Effector memory CD8-positive, alpha-beta T cell (primary cell): ENCODE results near the gene ATXN7.
A peak's percentile ranks its signal among the peaks of the same experiment; 100 is the strongest.

ENCODE experiments used
- ATAC-seq: fragments of 150-1000 bp; cut with Tn5 transposase; replicated peaks from 2 replicates; pipeline ENCODE4 v1.10.0; 2021; ENCODE audit warnings: mild to moderate bottlenecking, moderate library complexity
- DNase-seq, 3 experiments: peaks; one replicate each; pipeline ENCODE4 v3.0.0; 2021
- H3K27ac Mint-ChIP-seq, 2 donors: one replicate each; pipeline ENCODE4 v1.8.0; 2022; ENCODE audit warnings: mild to moderate bottlenecking in 2 of 2, mixed read lengths in 2 of 2, moderate library complexity in 2 of 2
- H3K27me3 Mint-ChIP-seq, 2 donors: one replicate each; pipeline ENCODE4 v1.8.0; 2022; ENCODE audit warnings: mixed read lengths in 2 of 2
- H3K36me3 Mint-ChIP-seq: one replicate; pipeline ENCODE4 v1.8.0; 2022; ENCODE audit warnings: mild to moderate bottlenecking, moderate library complexity, mixed read lengths; ENCODE audit not compliant: insufficient read depth
- H3K4me1 Mint-ChIP-seq, 2 donors: one replicate each; pipeline ENCODE4 v1.8.0; 2022; ENCODE audit warnings: low read depth in 2 of 2, mixed read lengths in 2 of 2
- H3K4me3 Mint-ChIP-seq, 2 donors: one replicate each; pipeline ENCODE4 v1.8.0; 2022; ENCODE audit warnings: mild to moderate bottlenecking in 2 of 2, mixed read lengths in 2 of 2, moderate library complexity in 2 of 2
- H3K9me3 Mint-ChIP-seq, 2 donors: one replicate each; pipeline ENCODE4 v1.8.0; 2022; ENCODE audit warnings: mixed read lengths in 2 of 2

Gene ATXN7

DNA sequence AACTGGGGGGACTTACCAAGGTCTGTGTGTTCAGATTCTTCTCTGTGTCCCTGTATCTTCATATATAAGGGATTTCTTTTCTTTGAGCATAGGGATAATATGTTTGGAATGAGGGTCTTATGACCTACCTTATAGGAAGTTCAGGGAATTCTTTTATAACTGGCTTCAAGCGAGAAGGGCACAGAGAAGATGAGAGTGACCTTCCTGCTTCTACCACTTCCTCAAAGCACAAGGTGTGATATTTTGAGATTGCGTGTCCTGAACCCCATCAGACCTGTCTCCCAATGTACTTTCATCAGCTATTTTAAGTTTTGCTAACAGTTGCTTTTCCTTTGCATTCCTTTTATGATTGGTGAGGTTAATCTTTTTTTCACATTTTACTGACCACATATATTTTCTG is 162.7 kb downstream of the ATXN7 start:
- no peak overlapping the region for H3K4me3 Mint-ChIP-seq
- ATAC-seq = no peak

DNA sequence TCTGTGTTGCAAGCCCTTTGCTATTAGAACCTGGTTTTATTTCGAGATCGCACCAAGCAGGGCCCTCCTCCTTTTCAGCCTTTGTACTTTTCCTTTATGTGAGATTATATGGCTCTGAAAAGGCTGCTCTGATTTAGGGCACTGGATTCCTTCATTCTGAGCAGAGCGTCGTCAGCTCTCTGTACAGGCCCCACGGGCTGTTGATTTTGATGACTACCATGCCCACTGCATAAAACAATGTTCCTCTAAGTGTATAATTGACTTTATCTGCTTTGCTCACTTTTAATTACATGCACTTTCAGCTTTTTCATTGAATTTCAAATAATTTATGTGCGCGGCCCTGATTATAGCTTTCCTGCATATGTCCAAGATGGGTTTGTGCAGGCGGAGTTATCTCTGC is 164.0 kb downstream of the ATXN7 start:
- peaks cover 8% of the 10 kb centered on the region for H3K36me3 Mint-ChIP-seq
- no peaks in the 10 kb centered on the region for H3K9me3 Mint-ChIP-seq
- DNase-seq (no peak), ATAC-seq (no peak)
- H3K27me3 Mint-ChIP-seq = peaks cover 27 to 33% of the 10 kb centered on the region in 2 donors
- H3K4me1 Mint-ChIP-seq = peaks cover 11 to 13% of the 10 kb centered on the region in 2 donors
- no peak overlapping the region for H3K27ac Mint-ChIP-seq
- no peak overlapping the region for H3K4me3 Mint-ChIP-seq

More for the DNA sequence above, 162.7 kb downstream of the ATXN7 start:
- Mint-ChIP-seq H3K9me3 (no peaks in the 10 kb centered on the region), H3K4me1 (peaks cover 22 to 25% of the 10 kb centered on the region in 2 donors), H3K27ac (no peak overlapping the region), H3K27me3 (peaks cover 27 to 33% of the 10 kb centered on the region in 2 donors), H3K36me3 (peaks cover 21% of the 10 kb centered on the region)
- no peak for DNase-seq

DNA sequence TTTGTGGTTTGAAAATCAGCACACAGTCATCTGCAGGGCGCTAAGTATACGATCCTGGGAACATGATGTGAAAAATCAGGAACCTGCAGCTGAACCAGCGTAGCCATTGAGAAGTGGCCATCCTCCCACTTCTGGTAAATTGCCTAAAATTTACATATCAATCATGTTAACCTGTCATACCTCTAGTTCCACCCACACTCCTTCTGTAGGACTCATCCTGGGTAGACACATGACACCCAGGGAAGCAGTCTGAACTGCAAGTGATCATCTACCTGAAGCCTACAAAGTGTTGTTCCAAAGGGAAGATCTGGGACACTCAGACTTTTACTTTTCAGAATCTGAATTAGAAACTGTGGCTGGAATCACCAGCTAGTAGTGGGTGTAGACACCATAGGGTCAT is 165.1 kb downstream of the ATXN7 start:
- Mint-ChIP-seq H3K9me3 (no peaks in the 10 kb centered on the region), H3K4me1 (peaks cover 6 to 8% of the 10 kb centered on the region in 2 donors), H3K36me3 (no peaks in the 10 kb centered on the region), H3K4me3 (no peak overlapping the region), H3K27ac (no peak overlapping the region), H3K27me3 (peaks cover 27 to 33% of the 10 kb centered on the region in 2 donors)
- no peak for DNase-seq
- no peak for ATAC-seq

DNA sequence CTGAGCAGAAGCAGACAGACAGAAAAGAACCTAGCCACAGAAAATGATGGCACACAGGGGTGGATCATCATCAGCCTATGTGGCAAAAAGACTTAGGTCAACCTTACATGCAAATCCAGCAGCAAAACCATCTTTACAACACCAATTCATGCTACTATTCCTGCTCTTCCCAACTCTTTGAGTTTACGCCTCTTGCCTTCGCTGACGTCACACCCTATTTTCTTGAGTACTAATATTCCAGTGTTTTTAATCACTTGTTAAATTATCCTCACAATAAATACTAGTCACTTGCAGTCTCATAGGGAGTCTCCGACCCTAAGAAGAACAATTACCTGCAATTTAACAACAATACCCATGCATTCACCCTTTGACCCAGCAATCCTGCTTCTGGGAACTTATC is 165.6 kb downstream of the ATXN7 start:
- H3K4me3 Mint-ChIP-seq = no peak overlapping the region
- ATAC-seq (no peak), DNase-seq (no peak)
- peaks cover 3 to 5% of the 10 kb centered on the region in 2 donors for H3K4me1 Mint-ChIP-seq
- no peaks in the 10 kb centered on the region for H3K9me3 Mint-ChIP-seq
- H3K27me3 Mint-ChIP-seq = peaks cover 27 to 33% of the 10 kb centered on the region in 2 donors
- no peaks in the 10 kb centered on the region for H3K36me3 Mint-ChIP-seq
- H3K27ac Mint-ChIP-seq = no peak overlapping the region

DNA sequence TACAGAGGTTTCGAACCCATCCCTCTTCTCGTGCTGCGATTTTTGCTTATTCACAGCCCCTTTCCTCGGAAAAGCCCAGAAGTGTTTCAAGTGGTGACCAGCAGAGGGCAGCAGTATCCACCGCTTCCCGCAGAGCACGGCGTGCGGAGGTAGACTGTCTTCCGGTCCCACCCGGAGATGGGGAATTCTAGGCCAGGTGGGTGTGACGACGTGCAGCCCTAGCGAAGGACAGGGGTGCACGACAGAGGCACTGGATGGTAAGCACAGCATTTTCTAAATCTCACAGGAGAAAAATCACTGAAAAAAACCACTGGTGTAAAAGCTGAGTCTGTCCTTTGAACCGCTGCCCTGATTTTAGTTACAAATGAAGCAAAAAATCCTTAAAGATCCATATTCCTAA is 167.1 kb downstream of the ATXN7 start:
- Mint-ChIP-seq H3K9me3 (no peaks in the 10 kb centered on the region), H3K4me3 (peak overlapping the region; percentile 78 to 79), H3K36me3 (no peaks in the 10 kb centered on the region), H3K4me1 (peaks cover 2 to 5% of the 10 kb centered on the region in 2 donors), H3K27me3 (peaks cover 27 to 33% of the 10 kb centered on the region in 2 donors), H3K27ac (peak overlapping the region; percentile 31 to 58)
- ATAC-seq = peak; percentile 99
- DNase-seq = peak; percentile 59 to 66 (median 65)

DNA sequence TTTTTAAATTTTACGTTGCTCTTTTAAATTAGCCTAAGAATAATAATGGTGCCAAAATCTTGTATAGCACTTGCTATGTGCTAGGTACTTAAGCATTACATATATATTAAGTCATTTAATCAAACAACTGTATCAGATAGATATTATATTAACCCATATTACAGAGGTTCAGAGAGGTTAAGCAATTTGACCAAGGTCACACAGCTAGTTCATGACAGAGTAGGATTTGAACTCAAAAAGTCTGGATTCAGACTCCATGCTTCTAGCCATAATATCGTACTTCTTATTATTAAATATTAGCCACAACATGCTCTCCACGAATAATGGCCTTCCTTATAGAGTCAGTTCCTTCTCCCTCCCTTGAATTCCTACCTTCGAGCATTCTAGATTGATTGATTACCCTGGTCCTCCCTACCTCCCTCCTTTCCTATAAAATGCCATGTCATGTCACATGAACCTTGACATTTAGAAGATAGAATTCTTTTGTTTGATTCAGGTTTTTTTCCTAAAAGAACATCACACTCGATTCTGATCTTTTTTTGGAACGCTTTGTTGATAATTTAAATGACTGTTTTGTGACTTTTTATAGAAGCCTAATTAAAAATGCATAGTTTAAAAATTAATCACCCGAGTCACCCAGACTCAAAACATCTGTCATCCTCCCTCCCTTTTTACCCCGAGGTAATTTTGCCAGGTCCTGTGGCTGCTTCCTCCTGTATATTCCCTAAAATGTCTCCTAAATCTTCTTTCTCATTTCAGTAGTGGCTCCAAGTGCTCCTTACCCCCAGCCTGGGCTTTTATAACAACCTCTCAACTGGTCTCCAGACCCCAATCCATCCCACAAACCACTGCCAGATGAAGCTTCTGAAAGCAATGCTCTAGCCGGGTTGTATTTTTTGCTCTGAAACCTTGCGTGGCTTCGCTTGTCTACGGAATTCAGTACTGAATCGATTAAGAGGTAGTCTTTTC is 168.2 kb downstream of the ATXN7 start:
- H3K9me3 Mint-ChIP-seq = no peaks in the 10 kb centered on the region
- no peak overlapping the region for H3K27ac Mint-ChIP-seq
- no peak for DNase-seq
- H3K4me3 Mint-ChIP-seq = peak overlapping the region in 1 of 2 donors; percentile 3
- H3K4me1 Mint-ChIP-seq = peaks cover 2 to 5% of the 10 kb centered on the region in 2 donors
- no peaks in the 10 kb centered on the region for H3K36me3 Mint-ChIP-seq
- ATAC-seq = no peak
- H3K27me3 Mint-ChIP-seq = peaks cover 27 to 32% of the 10 kb centered on the region in 2 donors

DNA sequence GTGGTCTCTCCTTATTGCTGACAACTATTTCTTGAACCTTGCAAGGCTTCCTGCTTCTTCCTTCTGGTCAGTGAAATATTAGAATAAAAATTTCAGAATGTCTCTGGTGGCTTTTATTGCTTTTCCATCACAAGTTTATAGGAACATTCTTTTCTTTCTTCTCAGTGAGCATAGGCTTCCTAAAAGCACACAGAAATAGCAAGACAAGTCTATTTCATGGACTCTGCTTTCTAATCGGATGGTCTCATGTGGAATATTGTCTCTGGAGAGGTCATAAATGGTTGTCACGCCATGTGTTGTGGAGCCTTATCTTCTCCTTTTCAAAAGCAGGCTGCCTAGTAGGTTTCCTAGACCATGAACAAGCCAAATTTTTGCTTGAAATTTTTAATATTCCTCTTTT is 169.4 kb downstream of the ATXN7 start:
- ATAC-seq = no peak
- H3K27me3 Mint-ChIP-seq = peaks cover 27 to 32% of the 10 kb centered on the region in 2 donors
- peaks cover 2 to 5% of the 10 kb centered on the region in 2 donors for H3K4me1 Mint-ChIP-seq
- DNase-seq = no peak
- no peak overlapping the region for H3K4me3 Mint-ChIP-seq
- H3K9me3 Mint-ChIP-seq = no peaks in the 10 kb centered on the region
- no peak overlapping the region for H3K27ac Mint-ChIP-seq
- no peaks in the 10 kb centered on the region for H3K36me3 Mint-ChIP-seq

DNA sequence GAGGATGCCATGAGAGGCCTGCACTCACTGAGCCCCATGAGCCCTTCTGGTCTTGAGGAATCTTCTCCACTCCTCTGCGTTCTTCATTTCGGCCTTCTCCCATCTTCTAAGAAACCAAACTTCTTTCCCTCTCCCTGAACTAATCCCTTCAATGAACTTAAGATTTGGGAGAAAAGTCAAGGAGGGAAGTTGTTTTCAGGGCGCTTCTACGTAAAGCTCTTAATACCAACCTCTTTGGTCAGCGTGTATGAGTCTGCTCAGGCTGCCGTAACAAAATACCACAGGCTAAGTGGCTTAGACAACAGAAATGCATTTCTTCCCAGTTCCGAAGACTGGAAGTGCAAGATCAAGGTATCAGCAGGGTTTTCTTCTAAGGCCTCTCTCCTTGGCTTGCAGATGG is 173.4 kb downstream of the ATXN7 start:
- no peak overlapping the region for H3K27ac Mint-ChIP-seq
- DNase-seq = no peak
- no peak for ATAC-seq
- H3K4me1 Mint-ChIP-seq = no peaks in the 10 kb centered on the region
- H3K9me3 Mint-ChIP-seq = no peaks in the 10 kb centered on the region
- peaks cover 2% of the 10 kb centered on the region for H3K36me3 Mint-ChIP-seq
- no peak overlapping the region for H3K4me3 Mint-ChIP-seq
- H3K27me3 Mint-ChIP-seq = peaks cover 31 to 50% of the 10 kb centered on the region in 2 donors

DNA sequence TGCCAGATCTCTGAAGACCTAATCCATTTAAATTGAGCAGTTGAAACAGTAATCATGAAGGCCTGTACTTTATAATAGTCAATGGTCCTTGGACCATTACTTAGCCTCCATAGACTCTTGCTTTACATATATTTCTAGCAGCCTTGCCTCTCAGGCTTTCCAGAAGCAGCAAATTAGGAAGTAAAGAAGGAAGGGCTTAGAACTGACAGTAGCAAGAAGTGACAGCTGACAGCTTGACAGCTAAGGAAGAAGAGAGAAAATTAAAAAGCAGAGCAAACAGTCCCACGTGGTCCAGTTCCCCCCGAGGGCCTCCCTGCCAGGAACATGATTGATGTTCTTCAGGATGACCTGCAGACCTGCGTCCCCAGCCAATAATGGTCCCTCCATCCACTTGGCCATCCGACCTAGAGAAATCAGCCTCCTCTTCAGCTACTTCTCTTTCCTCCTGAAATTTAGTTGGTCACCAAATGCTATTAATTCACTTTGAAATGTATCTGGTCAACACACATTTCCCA is 174.6 kb downstream of the ATXN7 start:
- Mint-ChIP-seq H3K4me1 (no peaks in the 10 kb centered on the region), H3K4me3 (no peak overlapping the region), H3K27me3 (peaks cover 40 to 60% of the 10 kb centered on the region in 2 donors), H3K9me3 (no peaks in the 10 kb centered on the region), H3K27ac (no peak overlapping the region), H3K36me3 (peaks cover 2% of the 10 kb centered on the region)
- DNase-seq (no peak), ATAC-seq (no peak)

DNA sequence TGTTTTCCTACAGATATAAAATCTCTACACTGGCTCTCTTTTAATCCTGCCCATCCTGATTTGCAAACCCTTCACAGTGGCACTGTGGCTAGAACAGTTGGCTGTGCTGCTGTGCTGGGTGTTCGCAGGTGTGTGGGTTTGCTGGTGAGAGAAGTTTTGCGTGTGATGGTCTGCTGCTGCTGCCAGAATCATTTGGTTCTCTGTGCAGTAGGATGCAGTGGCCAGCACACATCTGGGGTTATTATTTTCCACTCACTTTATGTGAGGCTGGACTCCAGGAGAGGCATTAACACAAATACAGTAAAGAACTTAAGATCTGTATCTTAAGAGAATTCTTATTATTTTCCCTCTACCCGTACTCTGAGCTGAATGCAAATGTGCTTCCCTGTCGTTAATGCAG is 175.7 kb downstream of the ATXN7 start:
- no peaks in the 10 kb centered on the region for H3K4me1 Mint-ChIP-seq
- no peak for DNase-seq

DNA sequence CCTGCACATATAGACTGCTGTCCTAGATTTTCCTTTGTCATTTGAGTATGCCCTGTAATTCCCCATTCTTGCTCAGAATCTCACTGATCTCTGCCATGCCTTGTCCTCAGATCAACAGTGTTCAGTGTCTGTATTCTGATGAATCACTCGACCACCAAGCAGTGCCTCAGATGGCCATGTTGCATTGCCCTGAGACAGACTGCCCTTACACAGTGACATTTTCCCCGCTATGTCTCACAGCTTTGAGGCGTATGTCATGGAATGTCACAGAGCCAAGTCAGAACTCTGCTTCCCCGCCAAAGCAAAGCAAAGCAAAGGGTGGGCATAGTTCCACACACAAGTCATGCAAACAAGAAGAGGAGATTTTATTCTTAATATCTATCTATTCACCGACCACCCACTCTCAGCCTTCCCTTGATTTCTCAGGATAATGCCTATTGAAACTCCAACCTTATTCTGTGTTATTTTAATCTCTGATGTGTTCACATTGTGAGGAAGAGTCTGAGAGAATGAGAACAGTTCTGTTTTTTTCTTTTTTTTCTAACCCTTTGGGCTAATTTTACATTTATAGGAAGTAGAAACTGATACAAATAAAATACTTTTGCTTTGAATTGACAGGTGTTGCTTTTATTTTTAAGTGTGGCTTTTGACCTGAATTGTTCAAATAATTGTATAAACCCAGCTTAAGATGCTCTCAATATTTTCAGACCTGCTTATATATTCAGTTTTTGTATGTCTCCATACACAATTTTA is 176.5 kb downstream of the ATXN7 start:
- no peaks in the 10 kb centered on the region for H3K4me1 Mint-ChIP-seq
- DNase-seq (no peak), ATAC-seq (no peak)
- H3K27me3 Mint-ChIP-seq = peaks cover 55 to 78% of the 10 kb centered on the region in 2 donors
- H3K4me3 Mint-ChIP-seq = no peak overlapping the region
- H3K9me3 Mint-ChIP-seq = no peaks in the 10 kb centered on the region
- no peak overlapping the region for H3K27ac Mint-ChIP-seq
- H3K36me3 Mint-ChIP-seq = peaks cover 2% of the 10 kb centered on the region

More for the DNA sequence above, 175.7 kb downstream of the ATXN7 start:
- Mint-ChIP-seq H3K36me3 (peaks cover 2% of the 10 kb centered on the region), H3K27ac (no peak overlapping the region), H3K9me3 (no peaks in the 10 kb centered on the region), H3K4me3 (no peak overlapping the region), H3K27me3 (peaks cover 48 to 70% of the 10 kb centered on the region in 2 donors)
- ATAC-seq = no peak

DNA sequence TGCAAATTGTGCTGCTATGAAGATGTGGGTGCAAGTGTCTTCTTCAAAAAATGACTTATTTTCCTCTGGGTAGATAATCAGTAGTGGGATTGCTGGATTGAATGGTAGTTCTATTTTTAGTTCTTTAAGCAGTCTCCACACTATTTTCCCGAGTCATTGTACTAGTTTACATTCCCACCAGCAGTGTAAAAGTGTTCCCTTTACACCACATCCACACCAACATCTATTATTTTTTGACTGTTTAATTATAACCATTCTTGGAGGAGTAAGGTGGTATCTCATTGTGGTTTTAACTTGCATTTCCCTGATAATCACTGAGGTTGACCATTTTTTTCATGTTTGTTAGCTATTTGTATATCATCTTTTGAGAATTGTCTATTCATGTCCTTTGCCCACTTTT is 179.3 kb downstream of the ATXN7 start:
- Mint-ChIP-seq H3K36me3 (peaks cover 2% of the 10 kb centered on the region), H3K4me1 (no peaks in the 10 kb centered on the region), H3K27me3 (peaks cover 62 to 89% of the 10 kb centered on the region in 2 donors), H3K4me3 (no peak overlapping the region), H3K9me3 (no peaks in the 10 kb centered on the region), H3K27ac (no peak overlapping the region)
- DNase-seq = no peak
- no peak for ATAC-seq

DNA sequence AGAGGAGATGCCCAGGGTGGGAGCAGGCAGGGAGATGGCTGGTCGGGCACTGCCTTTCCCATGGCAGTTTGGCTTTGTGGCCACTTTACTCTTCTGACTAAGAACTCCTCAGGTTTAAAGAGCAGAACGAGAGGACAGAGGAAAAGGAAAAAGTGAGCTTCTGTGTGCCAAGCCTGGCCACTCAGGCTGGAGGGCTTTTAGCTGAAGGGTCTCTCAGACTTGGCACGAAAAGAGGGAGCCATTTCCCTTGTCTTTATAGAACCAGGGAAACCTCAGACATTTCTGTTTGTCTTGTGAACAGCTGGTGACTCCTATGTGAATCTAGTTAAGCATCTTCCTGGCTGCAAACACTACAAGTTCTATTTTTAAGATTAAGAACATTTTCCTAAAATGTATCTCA is 182.9 kb downstream of the ATXN7 start:
- Mint-ChIP-seq H3K27ac (no peak overlapping the region), H3K9me3 (no peaks in the 10 kb centered on the region), H3K36me3 (peaks cover 2% of the 10 kb centered on the region), H3K4me3 (no peak overlapping the region), H3K27me3 (peaks cover 62 to 69% of the 10 kb centered on the region in 2 donors), H3K4me1 (peaks cover 0 to 2% of the 10 kb centered on the region in 2 donors)
- ATAC-seq = no peak
- no peak for DNase-seq
